Islet precursor cell (in vitro differentiated cells): ENCODE results near the gene GTF2H1.

Experiments used
- DNase-seq: peaks from one replicate; pipeline ENCODE4 v3.0.0-alpha.2; 2018

The GTF2H1 gene

DNA sequence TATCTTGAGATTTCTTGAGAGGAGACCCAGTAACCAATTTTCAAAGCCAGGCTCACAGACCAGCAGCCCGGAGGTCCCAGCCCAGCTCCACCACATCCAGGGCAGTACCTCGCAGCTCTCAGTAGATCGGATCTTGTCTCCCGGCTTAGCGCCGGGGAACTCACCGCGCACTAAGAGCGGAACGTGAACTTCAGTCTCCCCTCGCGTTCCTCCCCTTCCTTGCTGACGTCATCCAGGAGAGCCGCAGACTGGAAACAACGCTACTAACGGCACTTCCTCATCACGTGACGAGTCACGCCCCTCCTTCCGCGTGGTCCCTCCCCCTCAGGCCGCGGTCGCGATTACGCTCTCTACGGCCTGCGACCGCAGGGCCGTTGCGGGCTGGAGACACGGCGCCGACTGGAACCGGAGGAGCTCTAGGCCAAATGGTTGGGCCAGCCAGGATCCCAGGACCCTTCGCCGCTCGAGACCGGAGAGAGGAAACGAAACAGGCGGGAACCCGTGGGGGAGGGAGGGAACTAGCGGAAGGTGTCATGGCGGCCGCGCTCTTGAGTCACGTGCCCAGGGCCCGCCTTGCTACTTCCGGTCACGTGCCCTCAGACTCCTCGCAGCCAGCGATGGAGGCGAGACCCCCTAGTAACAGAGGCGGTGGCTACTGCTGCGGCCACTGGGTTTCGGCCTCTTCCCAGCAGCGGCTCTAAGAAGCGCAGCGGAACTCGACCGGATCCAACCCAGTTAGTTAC lies at the start of gene GTF2H1, which contains the start of gene HPS5:
Gene GTF2H1 (plus strand): TSS at position 599 of the 743 bp plus-strand sequence. CDS start 10,508 bp downstream, outside the sequence.
Gene HPS5 (minus strand): TSS at position 172 of the 743 bp plus-strand sequence. CDS start 4,282 bp downstream, outside the sequence.
- peak; percentile 98 for DNase-seq

DNA sequence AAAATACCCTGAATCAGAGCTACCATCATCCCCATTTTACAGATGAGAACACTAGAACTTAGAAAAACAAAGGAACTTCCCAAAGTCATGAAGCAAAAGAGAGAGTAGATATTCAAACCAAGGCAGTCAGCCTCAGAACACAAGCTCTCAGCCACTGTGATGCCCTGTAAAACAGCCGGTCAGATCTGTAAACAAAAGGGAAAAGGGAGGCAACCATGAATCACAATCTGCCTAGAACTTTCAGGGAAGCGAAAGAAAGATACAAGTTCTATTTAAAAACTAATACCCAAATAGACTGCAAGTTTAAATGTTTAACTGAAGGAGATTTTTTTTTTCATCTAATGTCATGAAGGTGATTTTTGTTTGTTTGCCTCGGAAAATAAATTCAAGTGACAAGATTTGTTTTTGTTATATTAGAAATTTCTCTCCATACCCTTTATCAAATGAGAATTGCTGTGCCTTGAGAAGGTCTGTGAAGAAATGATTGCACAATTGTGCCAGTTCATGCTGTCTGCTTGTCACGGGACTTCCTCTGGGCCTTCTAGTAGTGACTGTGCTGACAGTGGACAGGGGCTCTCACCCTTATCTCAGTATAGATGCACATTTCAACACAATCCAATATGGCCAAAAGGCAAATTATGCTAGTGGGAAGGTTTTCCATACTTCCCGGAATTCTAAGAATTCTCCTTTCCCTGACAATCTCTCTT lies 44.6 kb upstream of the GTF2H1 start:
- no peak for DNase-seq

DNA sequence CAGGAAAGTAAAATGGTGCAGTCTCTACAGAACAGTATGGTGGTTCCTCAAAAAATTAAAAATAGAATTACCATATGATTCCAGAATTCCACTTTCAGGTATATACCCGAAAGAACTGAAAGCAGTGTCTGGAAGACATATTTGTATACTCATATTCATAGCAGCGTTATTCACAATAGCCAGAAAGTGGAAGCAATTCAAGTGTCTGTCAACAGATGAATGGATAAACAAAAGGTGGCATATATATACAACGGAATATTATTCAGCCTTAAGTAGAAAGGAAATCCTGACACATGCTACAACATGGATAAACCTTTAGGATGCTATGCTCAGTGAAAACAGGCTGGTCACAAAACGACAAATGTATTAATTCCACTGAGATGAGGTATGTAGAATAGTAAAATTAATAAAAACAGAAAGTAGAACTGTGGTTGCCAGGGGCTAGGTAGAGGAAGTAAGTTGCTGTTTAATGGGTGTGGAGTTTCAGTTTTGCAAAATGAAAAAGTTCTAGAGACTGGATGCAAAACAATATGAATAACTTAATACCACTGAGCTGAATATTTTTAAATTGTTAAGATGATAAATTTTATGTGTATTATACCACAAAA lies 41.8 kb upstream of the GTF2H1 start:
- no peak for DNase-seq

DNA sequence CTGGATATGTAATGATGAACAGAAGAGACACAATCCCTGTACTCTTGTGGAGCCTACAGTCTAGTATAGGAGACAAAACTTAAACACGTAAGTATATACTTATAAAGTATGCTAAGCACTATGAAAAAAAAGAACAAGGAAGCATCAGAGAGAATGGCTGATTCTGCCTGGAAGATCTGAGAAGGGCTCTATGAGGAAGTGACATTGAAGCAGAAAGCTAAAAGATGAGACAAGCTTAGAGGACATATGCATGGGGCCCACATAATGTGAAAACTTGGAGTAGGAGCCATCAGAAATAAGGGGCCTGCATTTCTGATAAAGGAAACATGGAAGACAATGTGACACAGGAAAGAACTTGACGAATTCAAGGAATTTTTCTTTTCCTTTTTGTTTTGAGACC lies 39.7 kb upstream of the GTF2H1 start:
- no peak for DNase-seq

DNA sequence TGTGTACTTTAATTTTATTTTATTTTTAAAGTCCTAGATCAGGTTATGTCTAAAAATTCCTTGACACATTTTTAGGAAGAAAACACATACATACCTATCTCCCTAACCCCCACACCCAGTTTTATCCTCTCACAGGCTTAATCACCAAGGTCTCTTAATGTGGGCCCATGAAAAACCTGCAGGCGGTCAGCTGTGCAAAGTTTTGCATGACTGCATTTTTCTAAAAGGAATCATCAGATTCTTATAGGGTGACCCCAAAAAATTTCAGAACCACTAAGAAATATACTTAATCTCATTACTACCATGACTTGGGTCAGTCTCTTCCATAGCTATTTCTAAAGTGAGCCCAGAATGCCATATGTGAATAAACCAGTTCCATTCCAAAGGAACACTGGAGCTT lies 36.5 kb upstream of the GTF2H1 start:
- no peak for DNase-seq

GRCh38 chr11:18288911-18289310 lies 33.5 kb upstream of the GTF2H1 start:
- no peak for DNase-seq

- DNase-seq, result no peak
Observed at GRCh38 chr11:18294862-18295261, 27.5 kb upstream of the GTF2H1 start.

DNA sequence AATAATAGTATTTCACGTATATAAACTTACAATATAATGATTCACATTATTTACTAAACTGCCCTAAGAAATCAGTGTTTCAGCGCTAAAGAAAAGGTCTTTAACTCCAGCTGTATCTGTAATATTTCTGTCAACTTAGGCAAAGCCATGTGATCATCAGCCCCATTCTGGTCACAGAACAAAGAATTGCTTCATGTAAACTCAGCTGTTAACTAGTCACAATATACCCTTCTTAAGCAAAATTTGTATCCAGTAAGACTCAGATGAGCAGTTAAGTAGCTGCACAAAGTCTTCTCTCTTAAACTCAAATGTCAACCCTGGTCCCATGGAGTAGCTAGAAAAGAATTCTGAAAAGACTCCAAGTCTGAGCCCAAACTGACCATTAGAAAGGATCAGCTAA lies 27.1 kb upstream of the GTF2H1 start:
- no peak for DNase-seq

DNA sequence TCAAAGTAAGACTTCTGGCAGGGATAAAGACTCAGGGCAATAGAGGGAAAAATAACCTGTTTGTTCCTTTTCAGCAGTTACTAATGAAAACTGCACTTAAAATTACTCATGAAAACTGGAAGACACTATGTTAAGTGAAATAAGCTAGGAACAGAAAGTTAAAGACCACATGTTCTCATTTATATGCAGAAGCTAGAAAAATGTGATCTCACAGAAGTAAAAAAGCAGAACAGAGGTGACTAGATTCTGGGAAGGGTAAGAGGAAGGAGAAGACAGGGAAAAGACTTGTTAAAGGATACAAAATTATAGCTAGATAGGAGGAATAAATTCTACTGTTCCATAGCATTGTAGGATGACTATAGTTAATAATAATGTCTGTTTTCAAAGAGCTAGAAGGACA lies 22.6 kb upstream of the GTF2H1 start:
- no peak for DNase-seq

DNA sequence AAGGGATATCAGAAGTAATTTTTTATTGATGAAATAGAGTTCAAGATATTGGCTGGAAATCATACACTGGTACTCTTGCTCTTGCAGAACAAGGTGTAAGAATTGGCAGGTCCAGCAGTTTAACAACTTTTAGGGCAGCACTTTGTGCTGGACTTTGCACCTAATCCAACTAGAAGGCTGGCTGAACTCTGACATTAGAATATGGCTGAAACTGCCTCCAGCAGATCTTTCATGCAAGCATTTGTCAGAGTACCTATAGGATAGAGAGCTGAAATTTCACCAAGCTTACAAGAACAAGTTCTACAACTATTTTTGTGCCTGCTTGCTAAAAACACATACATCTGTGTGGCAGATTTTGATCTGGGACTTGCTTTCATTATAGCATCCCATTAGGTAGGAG lies 17.6 kb upstream of the GTF2H1 start:
- no peak for DNase-seq

GRCh38 chr11:18307461-18308139 lies 14.8 kb upstream of the GTF2H1 start:
- DNase-seq, result no peak

- DNase-seq, result no peak
Observed at GRCh38 chr11:18308242-18308641, 14.1 kb upstream of the GTF2H1 start.

DNA sequence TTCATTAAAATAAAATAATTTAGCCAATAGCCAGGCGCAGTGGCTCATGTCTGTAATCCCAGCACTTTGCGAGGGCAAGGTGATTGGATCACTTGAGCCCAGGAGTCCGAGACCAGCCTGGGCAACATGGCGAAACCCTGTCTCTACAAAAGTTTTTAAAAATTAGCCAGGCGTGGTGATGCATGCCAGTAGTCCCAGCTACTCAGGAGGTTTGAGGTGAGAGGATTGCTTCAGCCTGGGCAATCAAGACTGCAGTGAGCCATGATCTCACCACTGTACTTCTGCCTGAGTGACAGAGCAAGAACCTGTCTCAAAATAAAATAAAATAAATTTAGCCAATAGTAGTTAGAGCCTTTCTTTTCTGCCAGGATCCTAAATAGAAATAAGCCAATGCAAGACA lies 12.7 kb upstream of the GTF2H1 start:
- no peak for DNase-seq

DNA sequence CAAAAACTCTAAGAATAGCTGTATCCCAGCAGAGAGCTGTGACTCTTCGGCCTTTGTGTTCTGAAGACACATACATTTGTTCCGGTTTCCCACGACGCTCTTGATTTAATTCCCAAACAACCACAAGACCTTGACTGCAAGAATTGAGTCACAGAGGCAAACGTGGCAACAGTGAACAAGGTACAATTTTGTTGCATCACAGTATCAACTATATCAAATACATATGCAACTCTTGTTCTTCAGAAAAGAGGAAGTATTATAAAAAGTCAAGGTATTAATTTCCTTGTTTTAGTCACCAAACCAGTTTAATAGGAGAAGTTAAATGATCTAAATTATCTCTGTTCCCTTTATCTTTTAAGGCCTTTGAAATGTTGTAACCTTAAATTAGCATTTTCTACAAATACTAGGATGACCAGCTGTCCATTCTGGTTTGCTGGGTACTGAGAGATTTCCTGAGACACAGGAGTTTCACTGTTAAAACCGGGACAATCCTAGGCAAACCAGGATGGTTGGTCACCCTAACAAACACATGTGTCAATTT lies 11.5 kb upstream of the GTF2H1 start:
- no peak for DNase-seq

DNA sequence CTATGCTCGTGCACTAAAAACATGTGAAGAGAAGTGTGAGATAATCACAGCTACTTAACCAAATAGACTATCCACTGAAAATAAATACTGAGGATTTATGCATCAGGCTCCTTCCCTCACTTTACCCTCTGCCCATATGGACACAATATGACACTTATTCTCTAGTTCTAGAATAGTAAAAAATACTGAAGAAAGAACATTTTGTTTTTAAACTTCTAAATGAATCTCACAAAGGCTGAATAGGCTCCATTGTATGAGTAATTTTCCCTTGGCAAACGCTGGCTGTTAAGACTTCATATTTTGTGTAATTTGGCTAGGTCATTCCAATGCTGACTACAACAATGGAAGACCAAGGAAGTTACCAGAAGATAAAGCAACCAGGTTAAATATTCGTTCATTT lies 10.4 kb upstream of the GTF2H1 start:
- DNase-seq, result no peak

GRCh38 chr11:18312663-18313420 lies 9.5 kb upstream of the GTF2H1 start:
- no peak for DNase-seq

- peak; percentile 72 for DNase-seq
Observed at GRCh38 chr11:18313965-18314763, 8.2 kb upstream of the GTF2H1 start.

- peak; percentile 61 for DNase-seq
Observed at GRCh38 chr11:18314784-18315523, 7.4 kb upstream of the GTF2H1 start.

- DNase-seq, result no peak
Observed at GRCh38 chr11:18315893-18316292, 6.5 kb upstream of the GTF2H1 start.

GRCh38 chr11:18317551-18317950 lies 4.8 kb upstream of the GTF2H1 start:
- no peak for DNase-seq

- no peak for DNase-seq
Observed at GRCh38 chr11:18319914-18320313, 2.5 kb upstream of the GTF2H1 start.
